ENCODE measurements around the gene TSPEAR.
A peak's percentile ranks its signal among the peaks of the same experiment; 100 is the strongest.

Gene TSPEAR

DNA sequence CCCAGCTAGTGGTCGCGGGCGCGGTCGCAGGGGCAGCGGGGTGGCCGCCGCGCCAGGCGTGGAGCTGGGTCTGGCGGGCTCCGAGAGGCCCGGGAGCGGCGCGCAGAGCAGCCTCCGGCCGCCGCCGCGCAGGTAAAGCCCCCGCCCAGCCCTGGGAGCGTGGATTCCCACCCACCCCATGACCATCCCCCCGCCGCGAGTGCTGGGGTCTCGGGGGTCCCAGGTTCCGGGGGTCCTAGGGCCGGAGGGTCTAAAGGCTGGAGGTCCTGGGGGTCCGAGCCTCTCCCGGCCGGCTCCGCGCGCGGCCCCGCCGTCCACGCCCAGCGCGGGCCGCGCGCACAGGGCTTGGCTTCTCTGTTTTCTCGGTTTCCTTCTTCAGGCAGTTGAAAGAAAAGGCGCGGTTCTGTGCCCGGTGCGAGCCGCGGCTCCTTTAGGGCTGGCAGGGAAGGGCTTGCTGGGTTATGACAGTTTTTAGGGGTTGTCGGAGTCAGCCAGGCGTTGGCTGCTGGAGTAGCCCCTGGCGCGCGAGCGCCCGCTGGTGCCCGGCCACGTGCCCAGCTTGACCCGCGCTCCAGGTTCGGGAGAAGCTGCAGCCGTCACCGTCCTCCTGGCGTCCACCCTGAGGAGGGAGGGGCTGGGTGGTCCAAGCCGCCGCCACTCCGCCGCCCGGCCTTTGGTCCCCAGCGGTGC, 255.7 kb downstream of the TSPEAR start:
- peak in 2 of 4 experiments; percentile 11 to 14 for DNase-seq (ENCODE audit: low read depth in 4 of 4, low spot score in 1 of 4)

DNA sequence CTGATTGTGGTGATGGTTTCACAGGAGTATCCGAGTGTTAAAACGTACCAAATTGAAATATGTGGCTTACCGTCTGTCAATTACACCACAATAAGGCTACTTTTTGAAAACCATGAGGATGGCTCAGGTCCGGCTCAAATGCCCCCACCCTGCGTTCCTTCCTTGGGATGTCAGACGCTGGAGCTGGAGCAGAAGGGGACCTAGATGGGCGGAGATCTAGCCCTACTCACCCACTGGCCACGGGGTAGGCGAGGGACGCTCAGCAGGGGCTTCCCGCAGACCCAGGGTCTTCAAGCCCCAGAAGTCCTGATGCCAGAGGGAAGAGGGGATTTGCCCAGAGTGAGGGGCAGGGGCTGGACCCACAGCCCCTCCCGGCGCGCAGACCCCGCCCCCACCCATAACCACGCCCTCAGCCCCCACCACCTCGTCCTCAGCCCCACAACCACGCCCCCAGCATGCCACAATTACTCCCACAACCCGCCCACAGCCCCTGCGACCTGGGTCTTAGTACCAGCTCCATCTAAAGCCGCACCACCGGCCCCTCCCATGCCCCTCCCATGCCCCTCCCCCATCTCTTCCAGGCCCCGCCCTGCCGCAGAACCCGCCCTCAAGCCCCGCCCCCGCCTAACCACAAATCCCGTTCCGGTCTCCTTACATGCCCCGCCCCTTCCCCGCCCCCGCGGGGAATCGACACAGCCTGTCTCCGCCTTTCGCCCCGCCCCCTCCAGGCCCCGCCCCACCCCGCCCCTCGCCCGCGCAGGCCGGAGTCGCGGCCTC, 256.4 kb downstream of the TSPEAR start, which contains the start of gene LRRC3:
Gene LRRC3 (plus strand): TSS at position 764 of the 777 bp plus-strand sequence. CDS start 1,135 bp downstream, outside the sequence.
- DNase-seq (ENCODE audit: low read depth in 4 of 4, low spot score in 1 of 4) = peak; percentile 67 to 84 (median 73)

DNA sequence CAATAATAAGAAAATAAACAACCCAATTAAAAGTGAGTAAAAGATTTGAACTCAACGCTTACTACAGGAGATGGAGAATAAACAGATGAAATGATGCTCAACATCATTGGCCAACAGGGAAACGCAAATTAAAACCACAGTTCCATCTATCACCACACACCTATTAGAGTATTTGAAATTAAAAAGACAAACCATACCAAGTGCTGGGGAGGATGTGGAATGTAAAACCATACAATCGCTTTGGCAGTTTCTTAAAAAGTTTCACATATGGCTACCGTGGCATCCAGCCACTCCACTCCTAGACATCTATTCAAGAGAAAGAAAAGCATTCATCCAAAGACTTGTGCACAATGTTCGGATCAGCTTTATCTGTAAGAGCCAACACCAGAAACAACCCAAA, 257.3 kb downstream of the TSPEAR start:
- DNase-seq (ENCODE audit: low read depth in 4 of 4, low spot score in 1 of 4) = no peak

DNA sequence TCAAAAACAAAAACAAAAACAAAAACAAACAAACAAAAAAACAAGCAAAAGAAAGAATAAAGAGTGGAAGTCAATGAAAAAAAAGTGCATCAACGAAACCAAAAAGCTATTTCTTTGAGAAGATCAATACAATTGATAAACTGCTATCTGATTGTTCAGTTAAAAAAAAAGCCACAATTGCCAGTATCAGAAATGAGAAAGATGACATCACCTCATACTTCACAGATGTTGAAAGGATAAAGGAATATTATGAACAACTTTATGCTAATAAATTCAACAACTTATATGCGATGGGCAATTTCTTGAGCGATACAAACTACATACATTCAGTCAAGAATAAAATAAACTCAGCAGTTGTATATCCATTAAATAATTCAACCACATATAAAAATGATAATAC, 258.3 kb downstream of the TSPEAR start:
- DNase-seq (ENCODE audit: low read depth in 4 of 4, low spot score in 1 of 4) = no peak

DNA sequence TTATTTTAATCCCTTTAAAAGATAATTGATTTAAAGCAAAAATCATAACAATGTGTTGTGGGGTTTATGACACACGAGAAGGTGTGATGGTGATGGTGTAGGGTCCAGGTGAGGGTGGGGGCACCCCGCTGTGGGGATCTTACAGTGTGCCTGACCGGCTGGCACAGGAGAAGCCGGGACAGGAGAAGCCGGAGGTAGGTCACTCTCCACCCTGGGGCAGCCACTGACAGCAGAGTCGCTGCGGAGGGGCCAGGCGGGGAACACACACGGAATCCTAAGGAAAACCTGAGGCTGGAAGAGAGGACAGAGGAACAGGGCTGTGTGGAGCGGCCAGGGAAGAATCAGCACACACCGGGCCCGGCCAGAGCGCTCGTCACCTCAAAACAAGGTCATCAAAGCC, 260.4 kb downstream of the TSPEAR start:
- DNase-seq (ENCODE audit: low read depth in 4 of 4, low spot score in 1 of 4) = no peak

DNA sequence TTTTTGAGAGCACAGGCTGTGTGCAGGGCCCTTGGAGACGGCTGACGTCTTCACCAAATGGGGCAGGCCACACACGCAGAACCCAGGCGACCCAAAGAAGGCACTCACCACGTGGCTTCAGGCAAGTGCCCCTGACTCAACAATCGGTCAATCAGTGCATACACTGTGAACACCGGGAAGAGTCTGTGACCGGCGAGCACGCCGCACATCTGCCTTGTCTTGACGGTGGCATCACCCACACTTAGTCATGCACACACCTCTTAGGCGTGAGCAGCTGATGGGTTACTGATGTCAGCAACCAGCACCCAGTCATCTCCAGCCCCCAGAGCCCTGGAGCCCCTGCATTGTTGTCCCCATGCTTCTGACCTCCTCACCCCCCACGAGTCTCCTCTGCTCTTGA, 261.0 kb downstream of the TSPEAR start:
- DNase-seq (ENCODE audit: low read depth in 4 of 4, low spot score in 1 of 4) = no peak

DNA sequence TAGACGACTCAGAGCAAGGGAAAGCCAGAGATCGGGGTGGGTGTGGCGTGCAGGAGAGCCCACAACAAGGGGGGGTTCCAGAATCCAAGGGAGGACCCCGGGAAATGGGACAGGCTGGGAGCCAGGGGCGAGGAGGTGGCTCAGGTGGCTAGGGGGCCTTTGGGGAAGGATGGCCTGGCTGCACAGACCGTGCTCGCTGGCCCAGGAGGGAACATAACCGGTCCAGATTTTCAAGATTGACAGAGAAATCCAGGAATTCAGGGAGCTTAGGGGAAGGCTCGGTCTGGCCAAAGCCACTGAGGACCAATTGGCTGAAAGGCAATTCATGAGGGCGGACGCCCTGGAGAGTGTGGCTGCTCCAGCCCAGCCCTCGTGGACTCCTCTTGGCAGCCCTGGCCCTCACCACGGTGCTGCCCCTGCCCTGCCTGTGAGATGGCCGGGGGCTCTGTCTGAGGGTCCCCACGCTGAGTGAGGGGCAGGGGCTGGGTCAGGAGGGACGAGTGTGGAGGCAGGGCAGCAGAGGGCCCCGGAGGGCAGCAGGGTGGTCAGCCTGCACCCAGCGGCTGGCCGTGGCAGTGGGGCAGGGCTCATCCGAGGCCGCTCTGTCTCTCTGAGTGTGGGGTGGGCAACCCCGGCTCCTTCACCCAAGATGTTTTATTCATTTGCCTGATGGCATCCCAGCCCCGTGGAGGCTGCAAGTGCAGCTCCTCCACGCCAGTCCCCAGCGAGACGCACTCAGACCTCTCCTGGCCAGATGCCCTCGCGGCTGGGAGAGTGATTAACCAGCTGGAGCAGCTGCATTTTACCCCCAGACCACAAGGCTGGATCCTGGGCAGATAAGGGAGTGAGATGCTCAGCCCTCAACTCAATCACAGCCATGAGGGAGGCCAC, 261.7 kb downstream of the TSPEAR start:
- DNase-seq (ENCODE audit: low read depth in 4 of 4, low spot score in 1 of 4) = no peak

DNA sequence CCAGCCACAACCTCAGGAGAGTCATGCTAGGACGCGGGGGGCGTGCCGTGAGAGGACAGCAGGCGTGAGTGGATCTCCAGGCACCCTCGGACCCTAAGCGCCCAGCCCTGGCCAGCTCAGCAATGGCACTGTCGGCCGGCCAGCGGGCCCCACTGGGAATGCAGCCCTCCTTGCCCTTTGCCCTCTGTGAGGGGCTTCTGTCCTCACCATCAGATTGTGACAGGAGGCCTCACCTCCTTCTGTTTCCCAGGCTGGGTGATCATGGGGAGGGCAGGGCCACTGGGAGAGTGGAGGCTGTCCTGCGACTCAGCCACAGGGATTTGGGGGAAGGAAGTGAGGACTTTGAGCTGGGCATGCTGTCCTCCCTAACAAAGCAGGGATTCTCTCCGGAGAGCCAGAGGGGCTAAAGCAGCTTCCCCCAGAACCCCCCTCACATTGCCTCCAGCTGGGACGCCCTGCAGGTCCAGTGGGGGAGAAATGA, 262.7 kb downstream of the TSPEAR start:
- DNase-seq (ENCODE audit: low read depth in 4 of 4, low spot score in 1 of 4) = no peak
